Tibial nerve (tissue), 3 donors: ENCODE data around the gene IGFBP2.

Experiments used
- POLR2A ChIP-seq, 2 donors: fragments of 450-650 bp; IDR thresholded peaks; one replicate each; pipeline ENCODE4 v1.6.1; 2017; ENCODE audit warnings: antibody characterized with exemption in 2 of 2, mild to moderate bottlenecking in 2 of 2, moderate library complexity in 2 of 2
- TF ChIP-seq, protein P1 (sequence below), 5 experiments: fragments of 200-600 bp in 3 of 5; fragments of 450-650 bp in 2 of 5; sonication (generic) in 3 of 5; IDR thresholded peaks; one replicate each; pipeline ENCODE4 v1.5.1; 2016 to 2019; ENCODE audit warnings: antibody characterized with exemption in 5 of 5, mild to moderate bottlenecking in 3 of 5, moderate library complexity in 2 of 5

DNA sequence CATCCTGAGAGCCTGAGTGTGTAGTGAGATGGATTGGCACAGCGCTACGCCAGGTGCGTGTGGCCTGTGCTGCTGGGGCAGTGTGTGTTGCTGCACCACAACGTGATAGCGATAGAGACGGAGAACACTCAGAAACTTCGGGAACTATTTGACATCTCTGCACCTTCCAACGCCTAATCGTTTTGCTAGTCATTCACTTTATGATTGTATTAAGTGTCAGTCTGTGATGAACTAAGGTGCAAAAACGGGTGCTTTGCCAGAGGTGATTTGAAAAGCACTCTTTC is 26.0 kb upstream of the IGFBP2 start:
- TF ChIP-seq, protein P1, sequence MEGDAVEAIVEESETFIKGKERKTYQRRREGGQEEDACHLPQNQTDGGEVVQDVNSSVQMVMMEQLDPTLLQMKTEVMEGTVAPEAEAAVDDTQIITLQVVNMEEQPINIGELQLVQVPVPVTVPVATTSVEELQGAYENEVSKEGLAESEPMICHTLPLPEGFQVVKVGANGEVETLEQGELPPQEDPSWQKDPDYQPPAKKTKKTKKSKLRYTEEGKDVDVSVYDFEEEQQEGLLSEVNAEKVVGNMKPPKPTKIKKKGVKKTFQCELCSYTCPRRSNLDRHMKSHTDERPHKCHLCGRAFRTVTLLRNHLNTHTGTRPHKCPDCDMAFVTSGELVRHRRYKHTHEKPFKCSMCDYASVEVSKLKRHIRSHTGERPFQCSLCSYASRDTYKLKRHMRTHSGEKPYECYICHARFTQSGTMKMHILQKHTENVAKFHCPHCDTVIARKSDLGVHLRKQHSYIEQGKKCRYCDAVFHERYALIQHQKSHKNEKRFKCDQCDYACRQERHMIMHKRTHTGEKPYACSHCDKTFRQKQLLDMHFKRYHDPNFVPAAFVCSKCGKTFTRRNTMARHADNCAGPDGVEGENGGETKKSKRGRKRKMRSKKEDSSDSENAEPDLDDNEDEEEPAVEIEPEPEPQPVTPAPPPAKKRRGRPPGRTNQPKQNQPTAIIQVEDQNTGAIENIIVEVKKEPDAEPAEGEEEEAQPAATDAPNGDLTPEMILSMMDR (IDR thresholded peaks at IDR 0.05), result no peak
- TF ChIP-seq POLR2A (IDR thresholded peaks at IDR 0.05), result no peak
